ENCODE results near the gene CAP1. TPM values are rescaled to one million over a fixed set of nuclear protein-coding genes. Genes with fewer than 3 reads are reported as not detected.

The CAP1 gene
- total and polyA plus RNA-seq, 9 of the 15 experiments (the other 6 are each of a cell fraction or from before 2014, with no cell fraction given): 230 to 658 (median 281) TPM

- TF ChIP-seq TSHZ1 (CRISPR knock-in tag; IDR thresholded peaks at IDR 0.05): no peak
- TF ChIP-seq OTX1 (CRISPR knock-in tag; IDR thresholded peaks at IDR 0.05): peak; percentile 95
- TF ChIP-seq ZNF57 (CRISPR knock-in tag; IDR thresholded peaks at IDR 0.05): no peak
- peak; percentile 55; the same call in 1 of the 2 replicates for TF ChIP-seq THAP7 (CRISPR knock-in tag; IDR thresholded peaks at IDR 0.05)
- no peak; the same call in 1 of the 2 replicates for TF ChIP-seq RREB1 (CRISPR knock-in tag; IDR thresholded peaks at IDR 0.05)
- TF ChIP-seq ZZZ3 (IDR thresholded peaks at IDR 0.05): no peak
- peak; percentile 98 for TF ChIP-seq CHD1 (IDR thresholded peaks at IDR 0.05; ENCODE audit: low read length)
- peak; percentile 20; the same call in 1 of the 2 replicates for TF ChIP-seq TOE1 (IDR thresholded peaks at IDR 0.05; ENCODE audit: borderline replicate concordance)
- no peak for TF ChIP-seq TOE1 (CRISPR knock-in tag; IDR thresholded peaks at IDR 0.05; ENCODE audit: borderline replicate concordance, low read depth)
- no peak for TF ChIP-seq ARID2 (IDR thresholded peaks at IDR 0.05)
- no peak for TF ChIP-seq THRA (IDR thresholded peaks at IDR 0.05)
- TF ChIP-seq ZBTB34 (CRISPR knock-in tag; IDR thresholded peaks at IDR 0.05): no peak
- TF ChIP-seq ZNF695 (CRISPR knock-in tag; IDR thresholded peaks at IDR 0.05): no peak
- TF ChIP-seq ZC3H4 (CRISPR knock-in tag; IDR thresholded peaks at IDR 0.05; ENCODE audit: borderline replicate concordance): no peak; the same call in 1 of the 2 replicates
Measured at GRCh38 chr1:40039757-40040510, 595 bp upstream of the CAP1 start (continued).
